Upper lobe of left lung (tissue), 4 donors: ENCODE results near the gene ITGBL1.

Experiments used
- POLR2A ChIP-seq, 4 donors: fragments of 450-650 bp; IDR thresholded peaks; one replicate each; pipeline ENCODE4 v1.5.1; 2016 to 2017; ENCODE audit warnings: antibody characterized with exemption in 4 of 4, mild to moderate bottlenecking in 2 of 4
- TF ChIP-seq, protein P1 (sequence below), 6 experiments: fragments of 450-650 bp in 4 of 6; fragments of 200-600 bp in 2 of 6; sonication (generic) in 2 of 6; IDR thresholded peaks; one replicate each; pipeline ENCODE4 v1.5.1; 2016 to 2019; ENCODE audit warnings: antibody characterized with exemption in 6 of 6

GRCh38 chr13:101718496-101718895 is 266.0 kb downstream of the ITGBL1 start:
- TF ChIP-seq, protein P1, sequence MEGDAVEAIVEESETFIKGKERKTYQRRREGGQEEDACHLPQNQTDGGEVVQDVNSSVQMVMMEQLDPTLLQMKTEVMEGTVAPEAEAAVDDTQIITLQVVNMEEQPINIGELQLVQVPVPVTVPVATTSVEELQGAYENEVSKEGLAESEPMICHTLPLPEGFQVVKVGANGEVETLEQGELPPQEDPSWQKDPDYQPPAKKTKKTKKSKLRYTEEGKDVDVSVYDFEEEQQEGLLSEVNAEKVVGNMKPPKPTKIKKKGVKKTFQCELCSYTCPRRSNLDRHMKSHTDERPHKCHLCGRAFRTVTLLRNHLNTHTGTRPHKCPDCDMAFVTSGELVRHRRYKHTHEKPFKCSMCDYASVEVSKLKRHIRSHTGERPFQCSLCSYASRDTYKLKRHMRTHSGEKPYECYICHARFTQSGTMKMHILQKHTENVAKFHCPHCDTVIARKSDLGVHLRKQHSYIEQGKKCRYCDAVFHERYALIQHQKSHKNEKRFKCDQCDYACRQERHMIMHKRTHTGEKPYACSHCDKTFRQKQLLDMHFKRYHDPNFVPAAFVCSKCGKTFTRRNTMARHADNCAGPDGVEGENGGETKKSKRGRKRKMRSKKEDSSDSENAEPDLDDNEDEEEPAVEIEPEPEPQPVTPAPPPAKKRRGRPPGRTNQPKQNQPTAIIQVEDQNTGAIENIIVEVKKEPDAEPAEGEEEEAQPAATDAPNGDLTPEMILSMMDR (IDR thresholded peaks at IDR 0.05), result no peak
- no peak for TF ChIP-seq POLR2A (IDR thresholded peaks at IDR 0.05)
